HG02981 (cell line): ENCODE measurements around the gene MPV17.
"Not testable (repeated sequence)": the region's sequence is repeated elsewhere in the genome, so short reads cannot be mapped to it uniquely, and the experiment has no call there.

Source experiments
- ATAC-seq: cut with Tn5 transposase; IDR thresholded peaks from one replicate; pipeline ENCODE4 v1.9.1; 2021; ENCODE audit warnings: mild to moderate bottlenecking, moderate library complexity; ENCODE audit not compliant: unreplicated experiment

MPV17 gene

DNA sequence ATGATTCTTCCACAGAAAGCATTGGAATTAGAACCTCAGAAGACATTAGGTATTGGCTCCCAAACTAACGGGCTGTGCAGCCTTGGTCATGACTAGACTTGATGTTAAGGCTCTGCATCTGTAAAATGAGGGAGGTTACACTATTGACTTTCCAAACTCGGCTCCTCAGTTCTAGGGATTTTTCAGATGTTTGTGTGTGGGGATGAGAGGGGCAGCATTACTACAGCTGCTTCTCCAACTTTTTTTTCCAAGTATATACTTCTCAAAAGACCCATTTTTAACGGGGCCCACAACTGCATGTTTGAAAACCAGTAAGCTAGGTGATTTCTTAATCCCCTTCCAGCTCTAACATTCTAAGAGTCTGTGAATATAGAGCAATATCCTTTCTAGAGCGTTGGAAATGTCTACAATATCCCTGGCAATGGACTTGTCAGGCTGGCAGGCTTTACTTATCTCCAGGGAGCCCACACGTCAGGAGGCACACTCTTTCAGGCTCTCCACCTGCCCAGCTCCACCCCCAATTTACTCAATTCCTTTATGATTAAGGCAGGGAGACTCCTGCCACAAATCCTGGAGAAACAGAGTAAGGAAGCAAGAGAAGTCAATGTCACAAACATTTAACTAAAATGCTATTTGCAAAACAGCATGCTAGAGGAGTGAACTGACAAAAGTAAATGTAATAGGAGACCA, 844 bp upstream of the MPV17 start:
- no peak for ATAC-seq

- ATAC-seq: no peak
These were observed 564 bp downstream of the MPV17 start for GRCh38 chr2:27322301-27322765.

GRCh38 chr2:27320958-27321543, 1.8 kb downstream of the MPV17 start:
- ATAC-seq: no peak

GRCh38 chr2:27319839-27320238, 3.1 kb downstream of the MPV17 start:
- ATAC-seq: not testable (repeated sequence)

- ATAC-seq: no peak
These were observed 6.1 kb downstream of the MPV17 start for GRCh38 chr2:27316655-27317412.

GRCh38 chr2:27315122-27315521, 7.8 kb downstream of the MPV17 start:
- no peak for ATAC-seq

GRCh38 chr2:27314709-27315108, 8.2 kb downstream of the MPV17 start:
- no peak for ATAC-seq

DNA sequence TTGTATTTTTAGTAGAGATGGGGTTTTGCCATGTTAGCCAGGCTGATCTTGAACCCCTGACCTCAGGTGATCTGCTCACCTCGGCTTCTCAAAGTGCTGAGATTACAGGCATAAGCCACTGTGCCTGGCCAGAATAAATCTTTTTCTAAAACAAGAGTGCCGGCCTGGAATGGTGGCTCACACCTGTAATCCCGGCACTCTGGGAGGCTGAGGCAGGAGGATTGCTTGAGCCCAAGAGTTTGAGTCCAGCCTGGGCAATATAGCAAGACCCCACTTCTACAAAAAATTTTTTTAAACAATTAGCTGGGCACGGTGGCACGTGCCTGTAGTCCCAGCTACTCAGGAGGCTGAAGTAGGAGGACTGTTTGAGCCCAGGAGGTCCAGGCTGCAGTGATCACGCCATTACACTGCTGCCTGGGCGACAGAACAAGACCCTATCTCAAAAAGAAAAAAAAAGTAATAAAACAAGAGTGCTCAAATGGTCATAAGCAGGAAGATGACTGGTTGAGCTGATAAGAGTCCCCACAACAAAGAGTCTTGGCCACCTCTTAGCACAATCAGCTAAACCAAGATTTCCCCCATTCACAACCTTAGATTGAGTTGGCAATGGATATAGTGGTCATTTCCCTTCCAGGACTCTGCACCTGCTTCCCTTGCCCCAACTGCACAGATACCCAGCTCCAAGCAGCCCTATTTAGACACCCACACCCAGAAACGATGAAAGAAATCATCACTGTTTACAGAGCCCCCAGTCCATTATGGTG, 8.8 kb downstream of the MPV17 start:
- no peak for ATAC-seq

DNA sequence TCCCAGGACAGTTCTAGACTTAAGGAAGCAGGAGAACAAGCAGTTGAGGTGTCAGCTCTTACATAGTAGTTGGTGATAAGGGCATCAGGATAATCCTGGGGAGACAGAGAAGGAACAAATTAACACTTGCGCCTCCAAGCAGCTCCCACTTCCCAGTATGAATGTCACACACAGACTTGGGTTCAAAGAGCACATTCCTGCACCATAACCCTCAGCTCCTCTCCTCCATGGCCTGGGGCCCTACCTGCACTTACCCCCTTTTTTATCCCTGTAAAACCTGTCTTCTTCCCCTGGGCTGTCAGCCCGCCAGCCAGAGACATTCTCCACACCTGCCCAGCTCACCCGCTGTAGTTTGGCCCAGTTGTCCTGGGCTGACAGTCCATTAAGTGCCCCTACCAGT, 10.7 kb downstream of the MPV17 start:
- ATAC-seq: no peak

DNA sequence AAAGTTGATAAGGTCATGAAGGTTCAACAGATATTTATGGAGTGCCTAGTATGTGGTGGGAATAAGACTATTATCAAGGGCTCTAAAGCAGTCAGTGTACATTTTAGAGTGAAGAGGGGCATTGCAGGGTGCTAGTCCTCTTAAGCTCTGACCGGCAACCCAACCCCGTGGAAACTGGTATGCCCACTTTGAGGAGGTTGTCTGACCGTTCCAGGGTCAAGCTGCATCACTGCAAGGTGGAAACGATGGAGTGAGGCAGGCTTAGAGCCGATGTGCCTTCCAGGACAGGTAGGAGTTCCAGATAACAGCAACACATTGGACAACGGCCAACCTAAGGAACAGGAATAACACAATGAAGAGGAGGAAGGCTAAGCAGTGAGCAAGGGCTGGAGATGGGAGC, 13.2 kb downstream of the MPV17 start:
- no peak for ATAC-seq

DNA sequence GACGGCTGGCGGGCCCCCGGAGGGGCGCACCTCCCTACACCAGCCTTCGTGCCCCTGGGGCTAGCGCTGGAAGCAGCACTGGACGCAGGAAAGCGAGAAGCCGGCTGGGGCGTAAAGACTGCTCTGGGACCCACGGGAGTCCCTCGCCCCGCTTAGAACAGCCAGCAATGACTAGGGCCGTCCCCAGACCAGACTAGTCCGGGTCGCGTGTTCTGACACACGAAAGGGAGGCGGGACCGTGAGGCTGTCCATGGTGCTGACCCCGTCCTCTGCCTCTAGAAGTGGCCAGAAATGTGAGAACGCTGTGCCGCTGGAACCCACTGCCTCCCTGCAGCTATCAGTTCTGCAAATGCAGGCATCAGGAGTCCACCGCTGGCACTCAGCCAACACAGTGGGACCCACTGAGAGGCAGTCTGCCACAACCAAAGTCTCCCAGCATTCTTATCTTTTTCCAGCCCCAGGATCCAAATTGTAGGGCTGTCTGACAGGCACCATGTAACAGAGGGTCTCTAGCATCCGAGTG, 14.5 kb downstream of the MPV17 start, which contains the start of gene UCN:
TSS of gene UCN (minus strand) at position 87 of the 523 bp plus-strand sequence. CDS start 550 bp downstream, outside the sequence.
- no peak for ATAC-seq

DNA sequence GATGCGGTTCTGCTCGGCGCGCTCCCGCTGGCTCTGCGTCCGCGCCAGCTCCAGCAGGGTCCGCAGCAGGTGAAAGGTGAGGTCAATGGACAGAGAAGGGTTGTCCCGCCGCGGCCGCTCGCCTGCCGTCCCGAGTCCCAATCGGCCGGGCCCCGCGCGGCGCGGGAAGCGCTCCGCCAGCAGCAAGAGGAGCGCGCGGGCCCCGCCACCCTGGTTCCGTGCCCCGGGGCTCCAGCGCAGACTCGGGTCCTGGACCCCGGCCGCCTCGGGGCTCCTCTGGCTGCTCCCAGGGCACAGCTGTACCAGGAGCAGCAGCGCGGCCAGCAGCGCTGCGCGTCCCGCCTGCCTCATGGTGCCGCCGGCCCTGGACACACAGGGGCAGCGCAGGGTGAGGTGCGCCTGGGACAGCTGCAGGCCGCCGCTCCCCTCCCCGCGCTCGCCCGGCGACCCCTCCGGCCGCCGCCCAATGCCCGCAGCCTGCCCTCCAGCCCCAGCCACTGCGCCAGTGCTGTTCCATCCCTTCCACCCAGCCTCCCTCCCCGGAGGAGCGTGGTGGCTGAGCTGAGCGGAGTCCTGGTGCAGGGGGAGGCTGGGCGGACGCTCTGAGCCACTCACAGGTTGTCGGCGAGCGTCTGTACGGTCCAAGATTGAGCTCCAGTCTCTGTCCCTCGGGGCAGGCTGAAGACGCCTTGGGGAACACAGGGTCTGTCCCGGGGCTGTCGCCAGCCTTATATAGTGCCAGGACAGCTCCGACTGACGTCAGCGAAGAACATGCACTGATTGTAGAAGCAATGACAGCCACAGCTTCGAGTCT, 15.1 kb downstream of the MPV17 start:
- no peak for ATAC-seq

- no peak for ATAC-seq
These were observed 15.7 kb downstream of the MPV17 start for GRCh38 chr2:27307287-27307544.

DNA sequence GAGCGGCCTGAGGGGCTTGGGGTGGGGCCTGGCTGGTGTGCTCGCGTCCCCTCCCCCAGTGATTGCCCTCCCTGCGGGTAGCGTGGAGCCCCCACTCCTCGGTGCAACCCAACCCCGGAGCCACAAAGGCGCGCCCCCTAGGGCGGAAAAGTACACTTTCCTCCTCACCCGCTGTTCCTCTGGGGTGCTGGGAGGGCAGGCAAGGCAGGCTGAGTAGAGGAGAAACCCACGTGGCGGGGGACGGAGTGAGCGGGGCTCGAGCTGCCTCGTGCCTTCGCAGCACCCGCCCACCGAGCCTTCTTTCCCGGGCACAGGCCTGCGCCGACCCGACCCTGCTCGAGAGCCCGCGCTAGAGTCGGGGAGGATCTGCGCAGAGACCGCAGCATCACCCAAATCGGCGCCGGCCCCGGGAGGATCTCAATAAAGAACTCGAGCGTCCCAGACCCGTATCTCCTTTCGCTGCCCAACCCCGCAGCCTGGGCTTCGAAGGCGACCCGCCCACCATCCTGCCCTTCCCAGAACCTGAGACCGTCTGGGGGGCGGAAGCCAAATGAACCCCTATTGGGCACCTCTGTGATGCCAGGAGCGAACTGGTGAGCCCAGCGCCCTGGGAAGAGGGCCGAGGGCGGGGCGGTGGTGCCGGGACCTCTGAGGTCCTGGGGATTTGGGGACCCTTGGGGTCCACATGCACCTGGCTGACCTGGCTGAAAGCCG, 16.2 kb downstream of the MPV17 start:
- ATAC-seq: no peak

DNA sequence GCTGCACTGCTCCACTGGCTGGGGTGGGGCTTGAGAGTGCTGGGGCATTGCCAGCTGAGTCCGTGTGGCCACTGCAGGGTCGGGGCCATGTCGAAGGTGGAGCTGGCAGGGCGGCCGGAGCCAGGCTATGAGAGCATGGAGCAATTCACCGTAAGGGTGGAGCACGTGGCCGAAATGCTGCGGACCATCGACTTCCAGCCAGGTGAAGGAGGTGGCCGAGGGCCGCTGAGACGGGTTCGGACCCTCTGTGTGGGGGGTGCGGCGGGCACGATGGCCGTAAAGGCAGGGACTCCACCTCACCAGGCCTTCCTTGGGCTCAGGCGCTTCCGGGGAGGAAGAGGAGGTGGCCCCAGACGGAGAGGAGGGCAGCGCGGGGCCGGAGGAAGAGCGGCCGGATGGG, 16.8 kb downstream of the MPV17 start:
- no peak for ATAC-seq

DNA sequence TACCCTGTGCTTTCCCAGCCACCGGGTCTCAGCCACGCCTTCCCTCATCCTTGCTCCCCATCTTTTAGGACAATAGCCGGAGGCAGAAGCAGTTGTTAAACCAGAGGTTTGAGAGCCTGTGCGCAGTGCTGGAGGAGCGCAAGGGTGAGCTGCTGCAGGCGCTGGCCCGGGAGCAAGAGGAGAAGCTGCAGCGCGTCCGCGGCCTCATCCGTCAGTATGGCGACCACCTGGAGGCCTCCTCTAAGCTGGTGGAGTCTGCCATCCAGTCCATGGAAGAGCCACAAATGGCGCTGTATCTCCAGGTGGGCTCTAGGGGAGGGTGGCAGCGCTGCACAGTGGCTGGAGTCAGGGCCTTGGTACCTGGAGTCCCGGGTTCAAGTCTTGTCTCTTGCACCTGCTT, 17.4 kb downstream of the MPV17 start:
- no peak for ATAC-seq

GRCh38 chr2:27304488-27305240, 18.2 kb downstream of the MPV17 start:
- no peak for ATAC-seq

- no peak for ATAC-seq
These were observed 19.5 kb downstream of the MPV17 start for GRCh38 chr2:27303093-27304025.
